H1 (cell line): ENCODE measurements around the gene C21orf58. TPM values are rescaled to one million over a fixed set of nuclear protein-coding genes. Genes with fewer than 3 reads are reported as not detected.

Source experiments
- JUND ChIP-seq: IDR thresholded peaks from 2 replicates; pipeline ENCODE4 v1.6.1; 2011; ENCODE audit warnings: mild to moderate bottlenecking, improper control_type of control experiment, low read length
- PHF8 ChIP-seq: fragments of 200-600 bp; sonication (generic); conservative IDR thresholded peaks from 2 replicates; pipeline ENCODE4 v1.7.1; 2012; ENCODE audit warnings: low read depth, mild to moderate bottlenecking, inconsistent platforms, low read length, moderate library complexity
- SIX5 ChIP-seq: IDR thresholded peaks from 2 replicates; pipeline ENCODE4 v1.6.1; 2011; ENCODE audit warnings: mild to moderate bottlenecking, low read depth, low read length
- YY1 ChIP-seq: IDR thresholded peaks from 2 replicates; pipeline ENCODE4 v1.6.1; 2011; ENCODE audit warnings: low read depth, mild to moderate bottlenecking, low read length
- polyA plus RNA-seq, 7 experiments: library from polyadenylated mRNA; depleted of rRNA in 3 of 7; stranded (reverse) in 5 of 7; unstranded in 2 of 7; fragments of >200 nt in 5 of 7; fragments of 200-250 nt in 2 of 7; gene quantifications; 1 replicate in 5 of 7; 2 replicates in 1 of 7; 4 replicates in 1 of 7; pipeline versions ENCODE4 v1.2.1 to v1.2.3, GENCODE V29; 2011 to 2013; ENCODE audit warnings: missing spikeins in 2 of 7, mixed read lengths in 2 of 7
- total RNA-seq: library from RNA; stranded (reverse); fragmentation: NEBNext Ultra II Directional; extraction: Animal tissue kit (Norgen Biotek cat#: 25700); gene quantifications from 2 replicates; pipeline ENCODE4 v1.2.1, GENCODE V29; 2021
- TF ChIP-seq, protein P1 (sequence below): fragments of 300-600 bp; sonication (generic); IDR thresholded peaks from 2 replicates; pipeline ENCODE4 v1.7.1; 2012; ENCODE audit warnings: low read length, moderate library complexity, mild to moderate bottlenecking, inconsistent platforms; ENCODE audit not compliant: insufficient replicate concordance

The C21orf58 gene
- total and polyA plus RNA-seq, 2 of the 8 experiments (the other 6 are each of a cell fraction or from before 2014, with no cell fraction given) = 13.8 to 26.1 TPM

- TF ChIP-seq, protein P1, sequence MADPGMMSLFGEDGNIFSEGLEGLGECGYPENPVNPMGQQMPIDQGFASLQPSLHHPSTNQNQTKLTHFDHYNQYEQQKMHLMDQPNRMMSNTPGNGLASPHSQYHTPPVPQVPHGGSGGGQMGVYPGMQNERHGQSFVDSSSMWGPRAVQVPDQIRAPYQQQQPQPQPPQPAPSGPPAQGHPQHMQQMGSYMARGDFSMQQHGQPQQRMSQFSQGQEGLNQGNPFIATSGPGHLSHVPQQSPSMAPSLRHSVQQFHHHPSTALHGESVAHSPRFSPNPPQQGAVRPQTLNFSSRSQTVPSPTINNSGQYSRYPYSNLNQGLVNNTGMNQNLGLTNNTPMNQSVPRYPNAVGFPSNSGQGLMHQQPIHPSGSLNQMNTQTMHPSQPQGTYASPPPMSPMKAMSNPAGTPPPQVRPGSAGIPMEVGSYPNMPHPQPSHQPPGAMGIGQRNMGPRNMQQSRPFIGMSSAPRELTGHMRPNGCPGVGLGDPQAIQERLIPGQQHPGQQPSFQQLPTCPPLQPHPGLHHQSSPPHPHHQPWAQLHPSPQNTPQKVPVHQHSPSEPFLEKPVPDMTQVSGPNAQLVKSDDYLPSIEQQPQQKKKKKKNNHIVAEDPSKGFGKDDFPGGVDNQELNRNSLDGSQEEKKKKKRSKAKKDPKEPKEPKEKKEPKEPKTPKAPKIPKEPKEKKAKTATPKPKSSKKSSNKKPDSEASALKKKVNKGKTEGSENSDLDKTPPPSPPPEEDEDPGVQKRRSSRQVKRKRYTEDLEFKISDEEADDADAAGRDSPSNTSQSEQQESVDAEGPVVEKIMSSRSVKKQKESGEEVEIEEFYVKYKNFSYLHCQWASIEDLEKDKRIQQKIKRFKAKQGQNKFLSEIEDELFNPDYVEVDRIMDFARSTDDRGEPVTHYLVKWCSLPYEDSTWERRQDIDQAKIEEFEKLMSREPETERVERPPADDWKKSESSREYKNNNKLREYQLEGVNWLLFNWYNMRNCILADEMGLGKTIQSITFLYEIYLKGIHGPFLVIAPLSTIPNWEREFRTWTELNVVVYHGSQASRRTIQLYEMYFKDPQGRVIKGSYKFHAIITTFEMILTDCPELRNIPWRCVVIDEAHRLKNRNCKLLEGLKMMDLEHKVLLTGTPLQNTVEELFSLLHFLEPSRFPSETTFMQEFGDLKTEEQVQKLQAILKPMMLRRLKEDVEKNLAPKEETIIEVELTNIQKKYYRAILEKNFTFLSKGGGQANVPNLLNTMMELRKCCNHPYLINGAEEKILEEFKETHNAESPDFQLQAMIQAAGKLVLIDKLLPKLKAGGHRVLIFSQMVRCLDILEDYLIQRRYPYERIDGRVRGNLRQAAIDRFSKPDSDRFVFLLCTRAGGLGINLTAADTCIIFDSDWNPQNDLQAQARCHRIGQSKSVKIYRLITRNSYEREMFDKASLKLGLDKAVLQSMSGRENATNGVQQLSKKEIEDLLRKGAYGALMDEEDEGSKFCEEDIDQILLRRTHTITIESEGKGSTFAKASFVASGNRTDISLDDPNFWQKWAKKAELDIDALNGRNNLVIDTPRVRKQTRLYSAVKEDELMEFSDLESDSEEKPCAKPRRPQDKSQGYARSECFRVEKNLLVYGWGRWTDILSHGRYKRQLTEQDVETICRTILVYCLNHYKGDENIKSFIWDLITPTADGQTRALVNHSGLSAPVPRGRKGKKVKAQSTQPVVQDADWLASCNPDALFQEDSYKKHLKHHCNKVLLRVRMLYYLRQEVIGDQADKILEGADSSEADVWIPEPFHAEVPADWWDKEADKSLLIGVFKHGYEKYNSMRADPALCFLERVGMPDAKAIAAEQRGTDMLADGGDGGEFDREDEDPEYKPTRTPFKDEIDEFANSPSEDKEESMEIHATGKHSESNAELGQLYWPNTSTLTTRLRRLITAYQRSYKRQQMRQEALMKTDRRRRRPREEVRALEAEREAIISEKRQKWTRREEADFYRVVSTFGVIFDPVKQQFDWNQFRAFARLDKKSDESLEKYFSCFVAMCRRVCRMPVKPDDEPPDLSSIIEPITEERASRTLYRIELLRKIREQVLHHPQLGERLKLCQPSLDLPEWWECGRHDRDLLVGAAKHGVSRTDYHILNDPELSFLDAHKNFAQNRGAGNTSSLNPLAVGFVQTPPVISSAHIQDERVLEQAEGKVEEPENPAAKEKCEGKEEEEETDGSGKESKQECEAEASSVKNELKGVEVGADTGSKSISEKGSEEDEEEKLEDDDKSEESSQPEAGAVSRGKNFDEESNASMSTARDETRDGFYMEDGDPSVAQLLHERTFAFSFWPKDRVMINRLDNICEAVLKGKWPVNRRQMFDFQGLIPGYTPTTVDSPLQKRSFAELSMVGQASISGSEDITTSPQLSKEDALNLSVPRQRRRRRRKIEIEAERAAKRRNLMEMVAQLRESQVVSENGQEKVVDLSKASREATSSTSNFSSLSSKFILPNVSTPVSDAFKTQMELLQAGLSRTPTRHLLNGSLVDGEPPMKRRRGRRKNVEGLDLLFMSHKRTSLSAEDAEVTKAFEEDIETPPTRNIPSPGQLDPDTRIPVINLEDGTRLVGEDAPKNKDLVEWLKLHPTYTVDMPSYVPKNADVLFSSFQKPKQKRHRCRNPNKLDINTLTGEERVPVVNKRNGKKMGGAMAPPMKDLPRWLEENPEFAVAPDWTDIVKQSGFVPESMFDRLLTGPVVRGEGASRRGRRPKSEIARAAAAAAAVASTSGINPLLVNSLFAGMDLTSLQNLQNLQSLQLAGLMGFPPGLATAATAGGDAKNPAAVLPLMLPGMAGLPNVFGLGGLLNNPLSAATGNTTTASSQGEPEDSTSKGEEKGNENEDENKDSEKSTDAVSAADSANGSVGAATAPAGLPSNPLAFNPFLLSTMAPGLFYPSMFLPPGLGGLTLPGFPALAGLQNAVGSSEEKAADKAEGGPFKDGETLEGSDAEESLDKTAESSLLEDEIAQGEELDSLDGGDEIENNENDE = no peak
- TF ChIP-seq SIX5 = no peak
- no peak for TF ChIP-seq PHF8
- no peak for TF ChIP-seq JUND
- no peak for TF ChIP-seq YY1
Measured at GRCh38 chr21:46351476-46352163, 27.9 kb upstream of the C21orf58 start (continued).
